Right hindlimb (tissue), 1 donor: ENCODE results near the gene BBIP1.

Experiments used
- DNase-seq: peaks from one replicate; pipeline ENCODE4 v3.0.0-alpha.2; 2018

BBIP1 gene, protein sequence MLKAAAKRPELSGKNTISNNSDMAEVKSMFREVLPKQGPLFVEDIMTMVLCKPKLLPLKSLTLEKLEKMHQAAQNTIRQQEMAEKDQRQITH

GRCh38 chr10:110918643-110919348 lies at the start of gene BBIP1:
BBIP1 (minus strand) TSS chr10:110919180; CDS start chr10:110918157, 1,023 bp downstream.
- DNase-seq = no peak

- DNase-seq = no peak
Observed at GRCh38 chr10:110967645-110968044, 48.7 kb upstream of the BBIP1 start.

DNA sequence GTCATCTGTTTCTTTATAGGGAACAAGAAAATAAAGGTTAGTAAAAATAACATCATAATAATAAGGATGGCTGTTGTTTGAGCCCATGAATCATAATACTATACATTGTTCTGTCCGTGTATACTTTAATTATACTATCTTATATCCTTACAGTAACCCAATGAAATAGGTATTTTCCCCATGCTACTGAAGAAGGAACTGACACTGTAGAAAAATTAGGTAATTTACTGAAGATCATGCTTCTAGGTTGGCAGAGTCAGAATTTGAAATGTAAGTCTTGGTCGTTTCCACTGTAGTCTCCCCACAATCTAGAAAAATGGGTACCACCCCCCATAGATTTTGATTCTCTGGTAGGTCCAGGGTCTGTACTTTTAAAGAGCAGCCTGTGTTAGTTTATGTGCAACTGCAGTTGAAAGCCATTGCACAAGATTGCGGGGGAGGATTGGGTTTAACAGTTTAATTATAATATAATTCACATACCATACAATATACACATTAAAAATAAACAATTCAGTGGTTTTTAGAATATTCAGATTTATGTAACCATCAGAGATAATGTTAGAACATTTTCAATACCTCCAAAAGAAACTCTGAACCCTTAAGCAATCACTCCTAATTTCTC lies 48.1 kb upstream of the BBIP1 start:
- no peak for DNase-seq

DNA sequence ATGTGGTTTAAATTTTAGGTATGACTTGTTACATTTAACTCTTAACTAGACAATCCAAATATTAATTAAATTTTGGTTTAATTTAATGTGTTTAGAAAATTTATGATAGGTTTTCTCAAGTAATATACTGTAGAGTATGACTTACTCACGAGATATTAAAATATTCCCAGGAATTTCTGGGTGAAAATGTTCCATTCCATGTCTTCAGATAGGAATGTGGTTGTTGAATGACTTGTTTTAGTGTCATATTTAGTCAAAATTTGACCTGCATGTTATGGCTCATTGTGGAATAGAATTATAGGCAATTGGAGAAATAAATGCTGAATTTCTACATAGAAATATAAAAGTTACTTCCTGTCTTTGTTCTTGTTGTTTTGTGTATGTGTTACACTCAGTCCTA lies 47.2 kb upstream of the BBIP1 start:
- DNase-seq = no peak

- DNase-seq = no peak
Observed at GRCh38 chr10:110965216-110965615, 46.2 kb upstream of the BBIP1 start.

DNA sequence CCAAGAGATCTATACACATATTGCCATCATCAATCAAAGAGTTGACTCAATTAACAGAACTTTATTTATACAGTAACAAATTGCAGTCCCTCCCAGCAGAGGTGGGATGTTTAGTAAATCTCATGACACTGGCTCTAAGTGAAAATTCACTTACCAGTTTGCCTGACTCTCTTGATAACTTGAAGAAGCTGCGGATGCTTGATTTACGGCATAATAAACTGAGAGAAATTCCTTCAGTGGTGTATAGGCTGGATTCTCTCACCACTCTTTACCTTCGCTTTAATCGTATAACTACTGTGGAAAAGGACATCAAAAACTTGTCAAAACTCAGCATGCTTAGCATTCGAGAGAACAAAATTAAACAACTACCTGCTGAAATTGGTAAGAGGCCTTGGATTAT lies 45.7 kb upstream of the BBIP1 start:
- no peak for DNase-seq

- no peak for DNase-seq
Observed at GRCh38 chr10:110963162-110963561, 44.2 kb upstream of the BBIP1 start.

GRCh38 chr10:110962443-110962842 lies 43.5 kb upstream of the BBIP1 start:
- no peak for DNase-seq

DNA sequence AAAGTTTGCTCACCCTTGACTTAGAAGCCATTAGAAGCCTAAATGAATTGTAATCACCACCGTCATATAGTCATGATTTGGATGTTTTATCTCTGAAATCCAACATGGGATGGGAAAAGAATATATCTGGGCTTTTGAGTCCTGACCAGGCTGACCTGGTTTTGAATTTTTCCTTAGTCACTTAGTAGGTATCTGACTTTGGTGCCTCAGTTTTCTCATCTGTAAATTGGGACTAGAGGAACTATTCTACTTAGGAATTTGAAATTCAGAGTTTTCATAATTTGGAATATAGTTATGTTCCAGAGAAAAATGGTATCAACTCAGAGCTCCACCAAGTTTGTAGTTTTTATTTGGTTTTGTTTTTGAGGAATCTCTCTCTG lies 41.3 kb upstream of the BBIP1 start:
- DNase-seq = no peak

DNA sequence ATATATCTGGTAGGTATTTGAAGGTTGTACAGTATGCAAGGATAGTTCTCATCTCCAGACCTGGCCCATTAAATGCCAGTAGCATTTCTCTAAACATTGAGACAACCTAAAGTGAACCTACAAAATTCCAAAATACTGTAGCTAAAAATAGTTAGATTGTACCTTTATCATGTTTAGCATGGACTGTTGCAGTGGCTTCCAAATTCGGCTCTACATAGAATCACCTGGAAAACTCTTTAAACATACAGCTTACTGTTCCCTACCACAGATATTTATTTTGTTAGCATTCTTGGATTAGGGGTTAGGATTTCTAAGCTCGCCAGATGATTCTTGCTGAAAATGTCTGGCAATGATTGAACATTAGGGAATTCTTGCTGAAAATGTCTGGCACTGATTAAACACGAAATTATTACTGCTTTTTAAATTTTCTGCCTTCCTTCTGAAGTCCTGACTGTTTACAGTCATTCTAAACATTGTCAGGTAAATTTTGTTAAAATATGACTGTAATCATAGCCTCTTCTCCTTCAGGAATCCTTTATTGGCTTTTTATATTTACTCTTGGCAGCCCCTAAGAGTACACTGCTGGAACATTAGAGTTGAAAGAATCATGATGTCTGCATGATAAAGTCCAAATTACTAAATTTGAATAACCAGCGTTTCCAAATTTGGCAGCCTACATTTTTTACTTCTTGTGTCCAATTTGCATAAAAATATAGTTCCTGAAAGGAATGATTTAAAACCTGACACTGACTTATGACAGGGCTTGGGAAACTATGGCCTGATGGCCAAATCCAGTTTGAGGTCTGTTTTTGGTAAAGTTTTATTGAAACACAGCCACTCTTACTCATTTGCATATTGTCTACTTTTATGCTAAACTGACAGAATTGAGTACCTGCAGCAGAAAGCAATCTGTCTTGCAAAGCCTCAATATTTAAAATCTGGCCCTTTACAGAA lies 40.7 kb upstream of the BBIP1 start:
- no peak for DNase-seq

- DNase-seq = no peak
Observed at GRCh38 chr10:110957606-110958005, 38.6 kb upstream of the BBIP1 start.

DNA sequence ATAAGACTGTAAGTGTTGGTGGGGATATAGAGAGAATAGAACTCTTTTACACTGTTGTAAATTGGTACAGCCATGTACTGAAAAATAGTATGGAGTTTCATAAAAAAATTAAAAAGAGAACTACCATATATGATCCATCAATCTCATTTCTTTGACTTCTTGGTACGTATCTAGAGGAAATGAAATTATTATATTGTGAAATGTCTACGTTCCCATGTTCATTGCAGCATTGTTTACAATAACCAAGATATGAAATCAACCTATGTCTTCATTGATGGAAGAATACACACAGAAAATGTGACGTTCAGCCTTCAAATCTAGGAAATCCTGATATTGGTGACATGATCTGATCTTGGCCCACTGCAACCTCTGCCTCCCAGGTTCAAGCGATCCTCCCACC lies 32.4 kb upstream of the BBIP1 start:
- DNase-seq = no peak

DNA sequence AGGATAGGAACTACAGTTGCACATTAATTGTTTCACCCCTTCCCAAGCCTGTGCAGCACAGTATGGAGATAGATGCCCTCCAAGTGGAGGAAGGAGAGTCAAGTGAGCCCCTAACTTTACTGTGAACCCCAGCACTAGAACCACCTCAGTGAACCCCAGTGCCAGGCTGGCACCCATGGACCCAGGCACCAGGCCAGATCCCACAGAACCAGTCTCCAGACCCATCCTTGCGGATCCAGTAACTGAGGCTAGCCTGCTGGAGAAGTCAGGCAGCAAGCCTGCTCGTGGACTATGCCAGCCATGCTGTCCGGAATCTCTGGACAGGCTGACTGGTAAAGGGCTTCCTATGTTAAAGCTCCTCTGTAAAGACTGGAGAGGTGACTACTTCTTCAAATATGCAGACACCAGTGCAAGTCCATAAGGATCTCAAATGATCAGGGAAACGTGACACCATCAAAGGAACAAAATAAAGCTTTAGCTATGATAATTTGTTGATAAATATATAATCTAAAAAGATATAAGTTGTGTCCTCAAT lies 28.1 kb upstream of the BBIP1 start:
- no peak for DNase-seq

- no peak for DNase-seq
Observed at GRCh38 chr10:110946496-110946895, 27.5 kb upstream of the BBIP1 start.

DNA sequence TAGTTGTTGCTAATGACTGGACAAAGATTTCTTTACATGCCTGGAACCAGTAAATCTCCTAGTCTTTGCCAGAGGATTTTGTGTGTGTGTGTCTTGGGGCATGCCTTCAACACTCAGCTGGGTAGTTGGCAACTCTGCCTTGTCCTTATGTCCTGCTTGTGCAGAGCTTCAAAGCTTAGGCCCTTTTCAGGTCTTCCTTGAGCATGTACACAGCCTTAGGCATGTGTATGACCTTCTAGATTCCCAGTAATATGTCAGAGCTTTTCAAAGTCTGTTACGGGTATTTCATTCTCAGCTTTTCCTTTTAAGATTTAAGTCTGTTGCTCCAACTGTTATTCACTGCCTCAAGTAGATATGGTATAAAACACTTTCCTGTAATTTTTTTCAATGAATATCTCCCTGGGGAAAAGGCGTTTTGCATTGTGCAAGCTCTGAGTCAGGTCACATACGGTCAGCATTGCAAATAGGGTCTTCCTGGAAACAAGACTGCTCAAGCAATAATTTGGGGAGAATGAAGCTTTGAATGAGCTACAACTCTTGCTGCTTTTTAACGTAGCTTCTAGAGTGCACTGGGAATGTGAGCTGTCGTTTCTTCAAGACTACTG lies 25.9 kb upstream of the BBIP1 start:
- DNase-seq = no peak

GRCh38 chr10:110939419-110939818 lies 20.4 kb upstream of the BBIP1 start:
- DNase-seq = no peak

- no peak for DNase-seq
Observed at GRCh38 chr10:110936757-110937156, 17.8 kb upstream of the BBIP1 start.

GRCh38 chr10:110932505-110933180 lies 13.7 kb upstream of the BBIP1 start:
- no peak for DNase-seq

DNA sequence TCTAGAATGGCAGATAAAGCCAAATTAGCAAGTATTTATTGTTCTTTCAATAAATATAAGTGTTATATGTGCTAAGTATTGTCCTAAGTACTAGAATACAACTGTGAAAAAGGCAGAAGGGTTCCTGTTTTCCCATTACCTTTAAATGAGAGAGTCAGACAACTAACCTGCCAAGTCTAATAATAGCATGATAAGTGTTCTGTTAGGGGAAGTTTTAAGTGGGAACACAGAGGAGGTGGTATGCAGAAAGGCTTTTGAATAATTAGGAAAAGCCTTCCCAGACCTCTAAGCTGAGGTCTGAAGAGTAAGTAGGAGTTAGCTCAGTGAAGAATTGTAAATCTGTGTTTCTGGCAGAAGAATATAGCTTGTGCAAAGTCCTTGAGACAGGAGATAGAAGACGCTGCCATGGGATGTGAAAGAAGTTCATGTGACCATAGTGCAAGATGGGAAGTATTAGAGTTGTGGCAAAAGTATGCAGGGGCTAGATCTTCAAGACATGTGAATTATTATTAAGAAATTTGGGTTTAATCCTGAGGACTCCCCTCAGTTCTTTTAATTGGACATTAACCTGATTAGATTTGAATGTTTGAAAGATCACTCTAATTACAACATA lies 12.9 kb upstream of the BBIP1 start:
- no peak for DNase-seq

GRCh38 chr10:110927461-110927860 lies 8.5 kb upstream of the BBIP1 start:
- DNase-seq = no peak

DNA sequence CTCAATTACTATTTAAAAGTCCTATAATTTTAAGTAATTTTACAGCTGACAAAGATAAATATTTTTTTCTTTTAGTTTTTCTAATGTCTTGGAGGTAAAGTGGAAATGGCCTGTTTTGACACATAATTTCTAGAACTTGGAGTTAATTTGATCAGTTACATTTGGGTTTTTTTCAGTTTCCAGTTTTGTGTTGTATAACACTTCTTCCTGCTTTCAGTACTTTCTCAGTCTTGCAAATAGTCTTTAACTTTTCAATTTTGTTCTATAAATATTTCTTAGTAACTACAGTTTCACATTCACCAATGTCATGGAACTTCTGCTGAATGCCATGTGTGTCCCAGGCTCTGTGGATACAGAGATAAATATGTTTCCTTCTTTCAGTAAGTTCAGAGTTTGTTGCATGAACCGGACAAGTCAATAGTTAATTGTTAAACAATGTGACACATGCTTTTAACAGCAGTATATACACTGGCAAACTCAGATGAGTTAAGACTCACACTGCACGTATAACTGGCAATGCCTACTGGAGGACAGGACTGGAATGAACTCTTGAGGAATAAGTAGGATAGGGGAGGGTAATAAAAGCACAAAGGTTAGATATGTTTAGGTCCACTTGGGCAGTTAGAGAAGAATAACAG lies 5.0 kb upstream of the BBIP1 start:
- DNase-seq = no peak
